RWPE1 (cell line): ENCODE data around the gene TNFAIP2.
"Not testable (repeated sequence)": the region's sequence is repeated elsewhere in the genome, so short reads cannot be mapped to it uniquely, and the experiment has no call there.

ENCODE experiments used
- CTCF ChIA-PET: fragments of 350-600 bp; sonication (Branson Sonifier 250); formaldehyde crosslinking; extraction: SDS; loops from one replicate; lab custom pipeline; 2021; lab: Yijun Ruan, JAX
- POLR2A ChIA-PET: fragments of 400-600 bp; formaldehyde crosslinking; extraction: SDS; loops from one replicate; lab custom pipeline; 2020; ENCODE audit warnings: antibody characterized with exemption; ENCODE audit not compliant: low non-redundant PET; lab: Yijun Ruan, JAX
- DNase-seq: peaks from one replicate; pipeline ENCODE4 v3.0.0; 2012; ENCODE audit warnings: low spot score
- H3K27ac ChIP-seq: fragments of 450-650 bp; 2 replicates; pipeline ENCODE4 v1.5.1; 2017
- CTCF ChIP-seq: fragments of 450-650 bp; conservative IDR thresholded peaks from 2 replicates; pipeline ENCODE4 v1.5.1; 2017; ENCODE audit warnings: low read depth, mild to moderate bottlenecking

TNFAIP2 gene

GRCh38 chr14:103110681-103111231, 12.5 kb upstream of the TNFAIP2 start:
- peak overlapping the region; percentile 62 for H3K27ac ChIP-seq
- POLR2A ChIA-PET: no interaction called here
- no peak for TF ChIP-seq CTCF
- no peak for DNase-seq
- CTCF ChIA-PET: interaction anchor here (0.6 kb wide), 1 partner anchor 150 kb away, joined by 4 read pairs; no protein-coding TSS in a partner anchor

- CTCF ChIA-PET: no interaction called here
- no peak for TF ChIP-seq CTCF
- DNase-seq: no peak
- H3K27ac ChIP-seq: peak overlapping the region; percentile 62
- POLR2A ChIA-PET: no interaction called here
These were observed 11.9 kb upstream of the TNFAIP2 start for GRCh38 chr14:103111232-103111868.

- H3K27ac ChIP-seq: peak overlapping the region; percentile 62
- TF ChIP-seq CTCF: no peak
- POLR2A ChIA-PET: no interaction called here
- CTCF ChIA-PET: interaction anchor here (0.6 to 1.3 kb wide), 2 partner anchors 7 to 9 kb away, joined by 3 to 5 read pairs; no protein-coding TSS in a partner anchor
- DNase-seq: no peak
These were observed 10.6 kb upstream of the TNFAIP2 start for GRCh38 chr14:103112400-103113243.

- POLR2A ChIA-PET: no interaction called here
- no peak for DNase-seq
These were observed 10.0 kb upstream of the TNFAIP2 start for GRCh38 chr14:103113303-103113702.

GRCh38 chr14:103113774-103114173, 9.5 kb upstream of the TNFAIP2 start:
- H3K27ac ChIP-seq: no peak overlapping the region
- ChIA-PET CTCF (interaction anchor here (1.3 kb wide), 1 partner anchor 9 kb away, joined by 5 read pairs; no protein-coding TSS in a partner anchor), POLR2A (no interaction called here)
- no peak for DNase-seq
- TF ChIP-seq CTCF: no peak

More at GRCh38 chr14:103113303-103113702, 10.0 kb upstream of the TNFAIP2 start:
- no peak for TF ChIP-seq CTCF
- H3K27ac ChIP-seq: peak overlapping the region; percentile 62; the same call in 1 of the 2 replicates
- CTCF ChIA-PET: interaction anchor here (0.6 to 1.3 kb wide), 2 partner anchors 8 kb away, joined by 3 to 5 read pairs; no protein-coding TSS in a partner anchor

GRCh38 chr14:103115086-103115679, 8.1 kb upstream of the TNFAIP2 start:
- peak overlapping the region; percentile 26; the same call in 1 of the 2 replicates for H3K27ac ChIP-seq
- CTCF ChIA-PET: interaction anchor here (0.7 kb wide), 1 partner anchor 177 kb away, joined by 4 read pairs; no protein-coding TSS in a partner anchor
- POLR2A ChIA-PET, DNase-seq: not testable (repeated sequence)
